Activated CD4-positive, alpha-beta T cell treated with anti-CD3 and anti-CD28 coated beads for 1 hour (primary cell): ENCODE data around the gene CNIH3.
A peak's percentile ranks its signal among the peaks of the same experiment; 100 is the strongest.

Source experiments
- DNase-seq: peaks from one replicate; pipeline ENCODE4 v3.0.0-alpha.2; 2020

Gene CNIH3

DNA sequence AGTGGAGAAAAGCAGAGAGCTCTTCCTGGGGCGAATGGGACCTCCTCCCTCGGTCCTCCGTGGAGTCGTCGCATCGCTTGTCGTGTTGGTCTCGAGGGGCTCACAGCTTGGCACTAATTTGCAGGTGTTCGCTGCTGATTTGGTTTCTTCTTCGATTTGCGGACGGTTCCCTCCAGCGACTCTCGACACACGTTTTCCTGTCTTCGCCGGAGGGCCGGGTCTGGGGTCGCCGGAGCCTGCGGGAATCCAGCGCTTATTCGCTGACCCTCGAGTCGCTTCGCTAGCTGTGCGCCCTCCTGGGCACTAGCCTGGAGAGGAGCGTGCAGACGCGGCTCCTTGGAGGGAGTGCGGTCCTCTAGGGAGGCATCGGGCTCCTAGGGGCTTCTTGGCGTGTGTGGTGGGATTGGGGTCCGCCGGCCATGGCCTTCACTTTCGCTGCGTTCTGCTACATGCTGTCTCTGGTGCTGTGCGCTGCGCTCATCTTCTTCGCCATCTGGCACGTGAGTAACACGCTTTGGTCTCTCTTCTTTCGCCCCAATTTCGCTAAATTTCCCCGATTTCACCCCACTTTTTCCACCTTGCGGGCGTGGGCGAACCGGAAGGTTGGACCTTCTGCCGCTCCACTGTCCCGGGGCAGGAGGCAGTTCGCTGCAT is 766 bp downstream of the CNIH3 start:
- no peak for DNase-seq

DNA sequence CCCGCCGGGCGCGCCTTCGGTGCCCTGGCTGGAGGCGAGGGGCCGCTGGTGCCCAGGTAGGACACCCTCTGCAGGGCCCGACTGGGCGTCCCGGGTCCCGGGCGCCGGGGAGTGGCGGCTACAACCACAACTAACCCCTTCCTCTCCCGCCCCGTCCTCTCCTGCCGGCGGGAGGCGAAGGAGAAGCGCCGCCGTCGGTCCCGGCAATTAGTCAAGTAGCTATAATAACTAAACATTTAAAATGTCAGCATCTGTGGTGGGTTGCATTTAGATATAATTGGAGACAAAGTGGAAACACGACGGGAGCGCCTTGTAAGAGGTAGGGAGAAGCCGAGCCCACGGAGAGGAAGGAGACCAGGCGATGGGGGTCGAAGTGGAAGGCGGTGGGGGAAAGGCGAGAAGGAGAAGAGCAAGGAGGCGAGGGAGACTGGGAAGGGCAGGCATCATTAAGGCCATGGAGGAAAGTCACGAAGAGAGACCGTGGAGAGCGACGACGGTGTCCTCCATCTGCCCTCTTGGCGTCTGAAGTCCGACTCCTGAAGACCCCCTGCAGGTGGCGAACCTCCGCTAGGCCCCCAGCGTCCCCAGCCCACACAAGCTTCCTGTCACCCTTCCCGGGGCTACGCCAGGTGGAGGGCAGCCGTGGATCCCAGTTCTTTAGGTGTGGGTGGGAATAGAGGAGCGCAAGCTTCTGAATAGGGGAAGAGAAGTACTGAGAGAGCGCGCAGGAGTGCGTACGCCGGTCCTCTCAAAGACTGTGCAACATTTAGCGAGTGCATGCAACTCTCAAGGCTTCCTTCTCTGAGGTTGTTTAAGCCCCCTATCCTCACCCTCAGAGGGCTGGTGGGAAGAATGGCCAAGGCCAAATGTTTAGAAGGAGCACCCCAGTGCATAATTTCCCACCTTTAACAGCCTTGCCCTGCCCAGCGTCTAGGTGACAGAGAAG is 1.6 kb downstream of the CNIH3 start:
- DNase-seq, result no peak

DNA sequence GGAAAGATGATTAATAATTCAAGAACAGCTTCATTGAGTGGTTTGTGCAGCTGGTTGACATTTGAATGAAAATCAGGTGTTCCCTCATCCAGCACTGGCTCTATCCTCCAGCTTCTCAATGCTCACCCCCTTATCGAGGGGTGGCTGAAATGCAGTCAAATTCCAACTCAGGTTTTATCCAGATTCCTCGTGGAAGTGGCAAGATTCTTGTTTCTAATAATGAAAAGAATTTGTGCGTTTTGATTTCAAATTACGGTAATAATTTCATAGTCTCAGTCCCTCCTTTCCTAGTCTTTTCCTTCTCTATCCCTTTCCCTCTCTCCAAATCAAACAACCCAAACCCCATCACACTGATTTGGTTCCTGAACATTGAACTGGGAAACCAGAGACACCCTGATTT is 3.1 kb downstream of the CNIH3 start:
- no peak for DNase-seq

- no peak for DNase-seq
Measured at GRCh38 chr1:224620105-224620504, 4.0 kb downstream of the CNIH3 start.

- no peak for DNase-seq
Measured at GRCh38 chr1:224621813-224622682, 5.9 kb downstream of the CNIH3 start.

DNA sequence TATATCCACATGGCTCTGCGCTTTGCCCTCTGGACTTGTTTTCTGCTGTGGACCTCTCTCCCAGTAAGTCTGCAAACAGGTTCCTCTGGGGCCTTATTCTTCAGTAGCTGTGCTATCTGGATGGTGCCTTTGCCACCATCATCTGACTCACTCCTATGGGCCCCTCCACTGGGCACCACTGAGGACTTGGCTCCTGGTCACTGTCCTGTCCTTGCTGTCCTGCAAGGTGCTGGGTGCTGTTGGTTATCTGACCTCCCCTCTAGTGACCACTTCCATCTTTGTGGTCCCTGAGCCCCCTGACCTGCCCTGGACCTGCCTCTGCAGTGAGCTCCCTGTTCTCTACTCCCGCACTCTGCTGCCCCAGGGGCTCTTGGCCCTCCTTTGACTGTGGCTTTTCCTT is 6.7 kb downstream of the CNIH3 start:
- DNase-seq, result no peak

- no peak for DNase-seq
Measured at GRCh38 chr1:224623310-224623714, 7.2 kb downstream of the CNIH3 start.

DNA sequence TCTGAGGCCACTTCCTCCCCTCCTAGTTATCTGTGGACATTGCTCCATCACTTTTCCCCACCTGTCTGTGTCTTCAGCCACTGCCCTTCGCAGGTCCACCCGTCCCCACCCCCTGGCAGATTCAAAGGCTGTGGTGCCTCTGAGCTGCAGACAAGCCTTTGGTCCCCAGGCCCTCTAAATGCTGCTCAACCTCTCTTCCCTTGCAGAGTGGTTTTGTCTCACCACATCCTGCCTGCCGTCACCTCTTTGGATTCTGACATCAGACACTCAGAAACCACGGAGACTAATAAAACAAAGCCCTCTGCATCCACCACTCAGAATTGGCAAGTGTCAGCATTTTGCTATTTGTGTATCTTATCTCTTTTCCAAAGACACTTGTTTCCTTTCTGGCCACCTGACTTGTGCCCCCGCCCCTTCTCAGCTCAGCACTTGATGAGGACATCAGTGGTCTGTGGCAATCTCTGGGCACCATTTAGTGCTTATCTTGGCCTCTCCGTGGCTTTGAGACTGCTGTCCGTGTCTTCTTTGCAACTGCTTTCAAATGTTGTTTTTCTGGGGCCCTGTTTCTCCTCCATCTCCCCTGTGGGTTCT is 7.7 kb downstream of the CNIH3 start:
- peak; percentile 49 for DNase-seq

- no peak for DNase-seq
Measured at GRCh38 chr1:224624432-224624831, 8.3 kb downstream of the CNIH3 start.

DNA sequence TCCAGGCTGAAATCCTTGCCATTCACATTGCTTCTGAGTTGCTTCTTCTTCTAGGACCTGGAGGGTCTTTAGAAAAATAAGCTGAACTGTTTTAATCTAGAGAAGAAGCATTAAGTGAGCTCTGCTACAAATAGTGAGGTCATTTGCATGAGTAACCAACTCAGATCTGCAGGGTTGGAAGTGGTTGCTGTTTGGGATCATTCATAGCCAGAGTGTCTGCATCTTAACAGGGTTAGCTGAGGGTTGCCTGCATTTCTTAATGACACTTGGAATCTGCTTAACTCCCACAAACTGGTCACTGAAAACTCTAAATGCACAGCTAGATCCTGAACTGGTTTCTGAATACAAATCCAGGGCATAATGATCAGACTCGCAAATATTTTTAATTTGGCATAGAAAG is 9.9 kb downstream of the CNIH3 start:
- no peak for DNase-seq

DNA sequence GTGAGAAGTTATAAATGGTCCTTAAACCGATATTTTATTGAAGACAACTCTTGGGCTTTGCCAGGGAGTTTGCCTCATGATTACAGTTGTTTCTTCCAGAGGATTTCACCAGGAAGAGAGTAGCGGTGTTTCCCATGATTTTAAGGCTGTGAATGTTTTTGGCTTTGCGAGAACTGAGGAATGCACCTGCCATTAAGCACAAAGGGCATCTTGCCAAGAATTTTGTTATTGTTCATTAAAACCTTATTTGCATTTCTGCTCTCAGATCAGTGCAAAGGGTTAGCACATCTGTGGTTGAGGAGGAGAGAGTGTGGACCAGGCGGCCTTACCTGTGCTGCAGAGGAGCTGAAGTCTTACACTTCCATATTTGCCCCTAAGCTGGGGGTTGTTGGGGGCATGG is 13.8 kb downstream of the CNIH3 start:
- DNase-seq, result no peak

DNA sequence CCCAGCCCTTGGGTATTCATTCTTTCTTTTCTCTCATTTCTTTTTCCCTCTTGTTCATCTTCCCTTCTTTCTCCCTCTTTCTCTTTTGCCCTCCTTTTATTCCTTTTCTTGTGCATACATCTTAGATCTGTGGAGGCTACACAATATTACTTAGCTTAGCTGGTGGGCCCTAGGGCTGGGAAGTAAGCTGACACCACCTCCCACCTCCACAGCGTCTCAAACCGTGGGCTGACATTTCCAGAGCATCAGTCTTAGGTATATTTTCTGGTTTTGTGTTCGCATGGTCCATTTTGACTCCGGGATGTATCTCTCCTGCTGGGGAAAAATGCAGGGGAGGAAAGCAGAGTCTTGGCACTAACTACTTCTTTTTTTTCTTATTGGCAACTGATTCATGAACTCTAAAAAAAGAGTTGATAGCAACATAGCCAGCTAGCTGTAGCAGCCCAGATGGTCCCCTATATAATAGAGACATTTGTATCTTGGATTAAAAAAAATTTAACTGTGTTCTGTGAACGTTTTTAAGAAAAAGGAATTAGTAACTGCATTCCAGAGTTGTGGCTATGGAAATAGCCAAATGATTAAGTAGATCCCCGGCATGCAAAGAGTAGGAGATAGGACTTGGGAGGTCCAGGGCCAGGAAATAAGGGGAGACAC is 15.5 kb downstream of the CNIH3 start:
- DNase-seq, result no peak

GRCh38 chr1:224632381-224632871 is 16.3 kb downstream of the CNIH3 start:
- DNase-seq, result no peak

GRCh38 chr1:224632921-224633321 is 16.8 kb downstream of the CNIH3 start:
- DNase-seq, result no peak

GRCh38 chr1:224635356-224635755 is 19.2 kb downstream of the CNIH3 start:
- DNase-seq, result no peak

DNA sequence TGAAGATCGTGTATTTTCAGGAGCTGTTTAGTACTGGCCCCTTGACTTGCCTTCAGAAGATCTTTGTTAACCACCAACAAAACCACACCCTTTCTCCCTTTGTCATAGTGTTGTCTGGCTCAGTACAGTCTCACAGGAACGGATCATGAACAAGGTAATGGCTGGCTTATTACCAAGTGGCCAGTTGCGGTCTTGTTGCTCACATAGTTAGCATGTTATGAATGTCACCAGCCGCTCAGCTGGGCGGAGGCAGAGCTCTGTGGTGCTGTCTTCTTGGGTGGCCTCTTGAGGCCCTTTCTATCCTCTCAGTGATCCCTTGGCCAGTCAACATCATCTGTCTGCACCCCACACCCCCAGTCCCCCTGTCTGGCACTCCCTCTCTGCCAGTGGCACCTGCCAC is 21.4 kb downstream of the CNIH3 start:
- DNase-seq, result no peak

- DNase-seq, result no peak
Measured at GRCh38 chr1:224637936-224638335, 21.8 kb downstream of the CNIH3 start.

GRCh38 chr1:224639426-224639975 is 23.4 kb downstream of the CNIH3 start:
- no peak for DNase-seq

- DNase-seq, result no peak
Measured at GRCh38 chr1:224640018-224640417, 23.9 kb downstream of the CNIH3 start.

- DNase-seq, result no peak
Measured at GRCh38 chr1:224640587-224640986, 24.5 kb downstream of the CNIH3 start.

GRCh38 chr1:224641030-224641429 is 24.9 kb downstream of the CNIH3 start:
- no peak for DNase-seq

GRCh38 chr1:224643653-224644052 is 27.5 kb downstream of the CNIH3 start:
- no peak for DNase-seq
